MV-4-11 (cell line): ENCODE results near the gene GNA12.
"Not testable (repeated sequence)": the region's sequence is repeated elsewhere in the genome, so short reads cannot be mapped to it uniquely, and the experiment has no call there.

Experiments
- DNase-seq: peaks from one replicate; lab custom pipeline; 2025; lab: John Stamatoyannopoulos, UW

GNA12 gene

GRCh38 chr7:2751086-2751485 is 93.0 kb downstream of the GNA12 start:
- DNase-seq: no peak

- no peak for DNase-seq
Observed at GRCh38 chr7:2750004-2750407, 94.1 kb downstream of the GNA12 start.

GRCh38 chr7:2748684-2749083 is 95.4 kb downstream of the GNA12 start:
- DNase-seq: not testable (repeated sequence)

GRCh38 chr7:2743523-2744185 is 100.5 kb downstream of the GNA12 start:
- DNase-seq: not testable (repeated sequence)

- no peak for DNase-seq
Observed at GRCh38 chr7:2738766-2739549, 105.2 kb downstream of the GNA12 start.

GRCh38 chr7:2737771-2738540 is 106.2 kb downstream of the GNA12 start:
- peak; percentile 88 for DNase-seq

- not testable (repeated sequence) for DNase-seq
Observed at GRCh38 chr7:2737005-2737743, 106.9 kb downstream of the GNA12 start.

GRCh38 chr7:2736411-2736914 is 107.6 kb downstream of the GNA12 start:
- DNase-seq: no peak

- DNase-seq: no peak
Observed at GRCh38 chr7:2735744-2736143, 108.4 kb downstream of the GNA12 start.

GRCh38 chr7:2734751-2735571 is 109.1 kb downstream of the GNA12 start:
- DNase-seq: peak; percentile 97

- no peak for DNase-seq
Observed at GRCh38 chr7:2734084-2734686, 109.9 kb downstream of the GNA12 start.

- DNase-seq: no peak
Observed at GRCh38 chr7:2732959-2733584, 111.0 kb downstream of the GNA12 start.

GRCh38 chr7:2732388-2732787 is 111.7 kb downstream of the GNA12 start:
- no peak for DNase-seq

GRCh38 chr7:2730846-2731770 is 113.0 kb downstream of the GNA12 start:
- DNase-seq: no peak

GRCh38 chr7:2729893-2730716 is 114.0 kb downstream of the GNA12 start:
- no peak for DNase-seq

- DNase-seq: no peak
Observed at GRCh38 chr7:2729031-2729892, 114.8 kb downstream of the GNA12 start.
